ENCODE measurements around the gene FAM9A.

FAM9A gene
- 0 reads per million in 2 experiments for total RNA-seq

DNA sequence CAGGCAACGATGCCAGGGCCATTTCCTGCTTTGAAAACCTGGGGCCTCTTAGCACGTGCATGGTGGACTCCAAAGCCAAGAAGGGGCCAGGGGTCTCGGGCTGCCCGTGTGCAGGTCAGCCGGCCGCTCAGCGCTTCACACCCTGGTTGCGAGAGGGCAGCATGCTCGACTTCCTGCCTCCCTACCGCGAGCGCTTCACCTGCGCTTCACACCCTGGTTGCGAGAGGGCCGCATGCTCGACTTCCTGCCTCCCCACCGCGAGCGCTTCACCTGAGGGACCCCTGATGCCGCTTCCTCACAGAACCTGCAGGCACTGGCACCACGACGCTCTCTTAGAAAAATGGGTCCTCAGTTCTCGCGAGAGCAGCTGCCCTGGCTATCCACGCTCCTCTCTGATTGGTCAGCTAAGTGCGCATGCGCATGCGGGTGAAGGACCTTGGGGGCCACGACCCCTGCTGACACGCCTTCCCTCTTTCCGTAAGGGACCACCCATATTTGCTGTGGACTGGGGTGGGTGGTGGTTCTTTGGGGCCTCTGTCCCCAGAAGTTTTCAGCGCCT is at the start of gene FAM9A:
FAM9A (minus strand) TSS at position 343 of the 559 bp plus-strand sequence. CDS start 1,212 bp downstream, outside the sequence.
- DNase-seq (ENCODE audit: low read depth), result no peak

DNA sequence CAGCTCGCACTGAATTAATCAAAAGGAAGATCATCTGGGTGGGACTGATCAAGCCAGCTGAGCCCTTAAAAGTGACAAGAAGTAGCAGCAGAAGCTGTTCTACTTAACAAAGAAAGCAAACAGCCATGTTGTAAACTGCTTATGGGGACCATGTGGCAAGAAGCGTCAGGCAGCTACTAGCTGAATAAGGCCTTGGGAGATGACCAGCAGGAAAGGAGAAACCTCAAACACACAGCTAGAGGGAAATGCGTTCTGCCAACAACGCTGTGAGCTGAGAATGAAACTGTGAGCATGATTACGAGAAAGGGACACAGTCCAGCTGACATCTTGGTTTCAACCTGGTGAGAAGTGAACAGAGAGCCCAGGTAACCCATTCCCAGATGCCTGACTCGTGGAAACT is 49.3 kb upstream of the FAM9A start:
- DNase-seq (ENCODE audit: low read depth), result no peak

DNA sequence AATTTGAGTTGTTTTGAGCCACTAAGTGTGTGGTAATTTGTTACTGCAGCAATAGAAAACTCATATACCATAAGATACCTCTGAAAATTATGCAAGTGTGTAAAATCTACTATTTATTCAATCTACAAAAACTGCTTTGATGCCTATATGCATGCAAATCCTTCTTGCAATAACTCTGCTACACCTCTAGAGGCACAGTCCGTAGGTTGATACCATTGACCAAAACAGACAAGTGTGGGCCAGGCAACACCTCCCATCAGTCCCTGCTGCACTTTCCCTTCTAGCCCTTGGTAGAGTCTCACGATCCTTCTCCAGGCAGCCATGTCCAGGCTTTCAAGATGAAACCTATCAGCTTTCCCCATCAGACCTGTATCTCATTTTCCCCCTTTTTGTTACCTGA is 48.8 kb upstream of the FAM9A start:
- no peak for DNase-seq (ENCODE audit: low read depth)

DNA sequence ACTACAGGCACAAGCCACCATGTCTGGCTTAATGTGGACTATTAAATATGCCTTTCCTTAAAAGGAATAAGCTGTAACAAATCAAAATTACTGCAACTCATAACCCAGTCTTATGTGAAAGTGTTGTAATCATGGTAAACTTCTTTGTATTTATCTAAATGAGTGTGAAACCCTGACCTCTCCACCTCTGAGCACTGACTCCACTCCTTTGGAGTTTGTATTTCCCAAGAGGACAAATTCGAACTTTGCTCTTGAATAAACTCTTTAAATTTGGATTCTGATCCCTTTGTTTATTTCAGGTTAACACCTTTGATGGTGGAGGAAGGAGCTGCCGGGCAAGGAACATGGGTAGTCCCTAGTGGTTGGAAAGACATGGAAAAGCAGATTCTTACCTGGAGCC is 48.3 kb upstream of the FAM9A start:
- DNase-seq (ENCODE audit: low read depth), result no peak

DNA sequence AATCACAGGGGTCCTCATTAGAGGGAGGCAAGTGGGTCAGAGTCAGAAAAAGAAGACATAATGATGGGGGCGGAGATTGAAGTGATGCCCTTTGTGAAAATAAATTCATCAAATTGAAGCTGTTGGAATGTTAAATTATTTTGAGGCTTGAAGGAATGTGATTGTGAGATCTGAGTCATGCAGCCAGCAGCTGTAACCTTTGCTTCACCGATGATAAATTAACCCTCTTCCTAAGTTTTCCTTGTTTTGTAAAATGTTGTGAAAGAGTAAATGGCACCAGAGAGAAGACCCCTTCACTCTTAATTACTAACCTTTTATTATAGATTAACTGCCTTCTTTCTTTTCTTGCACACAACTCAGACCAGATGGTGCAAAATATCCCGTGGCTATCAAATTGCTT is 47.7 kb upstream of the FAM9A start:
- no peak for DNase-seq (ENCODE audit: low read depth)

DNA sequence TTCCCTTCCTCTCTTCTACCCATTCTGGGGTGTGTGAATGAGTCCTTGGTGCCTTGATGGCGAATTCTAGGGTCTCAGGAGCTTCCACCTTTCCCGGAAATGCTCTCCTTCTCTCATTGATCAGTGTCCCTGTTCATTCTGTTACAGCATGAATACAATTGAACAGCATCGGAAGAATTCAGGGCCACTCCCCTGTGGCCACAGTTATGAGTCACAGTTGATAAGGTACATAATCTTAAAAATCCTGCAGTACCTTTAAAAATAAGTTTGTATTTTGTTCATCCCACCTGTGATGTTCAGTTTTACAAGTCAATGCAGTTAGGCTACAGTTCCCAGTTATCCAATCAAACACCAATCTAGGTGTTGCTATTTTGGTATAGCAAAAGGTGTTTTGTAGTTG is 47.3 kb upstream of the FAM9A start:
- no peak for DNase-seq (ENCODE audit: low read depth)

DNA sequence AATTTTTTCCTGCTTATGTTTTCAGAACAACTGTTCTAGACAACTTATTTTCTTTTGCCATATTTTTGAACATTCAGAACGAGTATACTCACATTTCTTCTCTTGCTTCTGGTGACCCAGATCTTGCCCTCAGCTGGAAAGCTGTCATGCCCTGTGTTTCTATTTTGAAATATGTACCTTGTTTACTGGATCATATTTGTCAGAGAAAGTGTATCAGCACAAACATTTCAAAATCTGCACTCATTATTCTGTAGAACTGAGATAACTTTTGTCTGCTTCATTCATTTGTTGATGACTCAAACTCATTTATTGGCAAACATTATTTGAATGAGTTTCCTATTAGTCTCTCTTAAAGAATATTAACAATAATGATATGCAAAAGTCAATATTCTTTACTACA is 46.2 kb upstream of the FAM9A start:
- no peak for DNase-seq (ENCODE audit: low read depth)

DNA sequence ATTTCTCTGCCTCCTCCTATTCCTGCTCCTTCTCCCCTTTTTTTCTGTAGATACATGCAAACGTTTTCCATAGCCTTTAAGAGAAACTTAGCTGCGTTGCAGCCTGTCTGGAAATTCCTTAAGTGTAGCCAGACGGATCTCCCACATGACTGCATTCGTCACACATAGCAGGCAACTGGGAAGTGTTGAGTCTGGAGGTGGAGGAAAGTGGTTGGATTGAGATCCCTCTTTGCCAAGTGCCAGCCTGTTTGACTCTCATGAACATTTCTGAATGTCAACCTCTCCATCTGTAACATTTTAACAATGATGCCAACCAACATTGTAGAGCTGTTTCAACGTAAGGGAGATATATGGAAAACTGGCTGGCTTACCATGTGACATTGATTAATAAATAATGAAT is 45.1 kb upstream of the FAM9A start:
- no peak for DNase-seq (ENCODE audit: low read depth)

DNA sequence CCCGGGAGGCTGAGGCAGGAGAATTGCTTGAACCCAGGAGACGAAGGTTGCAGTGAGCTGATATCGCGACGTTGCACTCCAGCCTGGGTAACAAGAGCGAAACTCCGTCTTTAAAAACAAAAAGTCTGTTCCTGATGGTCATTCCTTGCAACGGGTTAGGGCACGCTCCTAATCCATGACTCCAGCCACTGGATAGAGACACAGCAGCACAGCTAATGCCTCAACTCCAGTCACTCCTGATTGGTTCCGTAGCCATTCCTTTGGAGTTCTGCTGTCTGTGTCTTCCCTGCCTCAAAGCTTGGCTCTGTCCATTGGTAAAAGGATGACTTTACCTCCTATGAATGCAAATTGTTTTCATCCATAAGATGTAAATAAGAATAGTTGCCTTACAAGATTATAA is 44.3 kb upstream of the FAM9A start:
- no peak for DNase-seq (ENCODE audit: low read depth)

DNA sequence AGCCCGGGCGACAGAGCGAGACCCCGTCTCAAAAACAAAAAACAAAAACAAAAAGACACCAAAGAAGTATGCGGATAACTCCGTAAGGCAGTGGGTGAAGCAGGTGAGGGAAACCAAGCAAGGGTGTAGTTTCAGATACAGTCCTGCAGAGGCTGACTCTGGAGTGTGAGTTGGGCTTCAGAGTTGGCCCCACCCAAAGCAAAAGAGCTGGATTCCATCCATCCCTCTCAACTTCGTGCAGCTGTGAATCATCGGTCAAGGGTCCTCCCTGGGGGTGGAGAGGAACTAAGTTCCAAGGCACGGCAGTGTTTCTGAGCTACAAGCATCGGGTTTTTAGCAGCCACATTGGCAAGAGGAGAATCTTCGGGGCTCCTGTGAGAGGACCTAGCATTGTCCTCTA is 43.9 kb upstream of the FAM9A start:
- no peak for DNase-seq (ENCODE audit: low read depth)

DNA sequence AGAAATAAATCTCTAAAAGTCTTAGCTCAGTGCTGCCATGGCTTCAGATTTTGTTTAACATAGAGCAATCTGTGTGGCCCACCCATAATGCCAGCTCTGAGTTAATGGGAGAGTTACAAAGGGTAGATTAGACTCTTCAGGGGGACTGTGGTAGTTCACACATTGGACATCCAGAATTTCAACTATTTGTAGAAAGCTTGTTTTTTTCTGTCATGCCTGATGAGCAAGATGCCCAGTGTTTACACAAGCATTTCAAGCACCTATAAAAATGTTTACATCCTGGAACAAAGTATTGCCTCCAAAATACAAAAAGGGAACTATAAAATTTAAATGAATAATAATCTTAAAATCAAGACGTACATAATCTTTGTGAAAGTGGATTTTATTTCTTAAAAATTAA is 43.0 kb upstream of the FAM9A start:
- no peak for DNase-seq (ENCODE audit: low read depth)

DNA sequence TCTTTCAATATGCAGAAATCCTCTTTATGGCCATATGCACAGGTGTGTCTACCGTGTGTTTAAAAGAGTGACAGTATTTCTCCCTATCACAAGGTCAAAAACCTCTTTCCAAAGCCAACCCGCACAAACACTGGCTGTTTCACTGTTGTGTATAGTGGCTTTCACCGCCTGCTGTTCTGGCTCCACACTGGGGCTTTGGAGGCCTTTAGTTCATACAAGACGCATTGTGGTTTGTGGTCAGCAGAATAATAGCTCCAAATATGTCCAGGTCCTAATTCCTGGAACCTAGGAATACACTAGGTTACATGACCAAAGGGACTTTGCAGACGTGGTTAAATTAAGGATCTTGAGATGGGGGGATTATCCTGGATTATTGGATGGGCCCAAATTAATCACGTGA is 40.7 kb upstream of the FAM9A start:
- no peak for DNase-seq (ENCODE audit: low read depth)

DNA sequence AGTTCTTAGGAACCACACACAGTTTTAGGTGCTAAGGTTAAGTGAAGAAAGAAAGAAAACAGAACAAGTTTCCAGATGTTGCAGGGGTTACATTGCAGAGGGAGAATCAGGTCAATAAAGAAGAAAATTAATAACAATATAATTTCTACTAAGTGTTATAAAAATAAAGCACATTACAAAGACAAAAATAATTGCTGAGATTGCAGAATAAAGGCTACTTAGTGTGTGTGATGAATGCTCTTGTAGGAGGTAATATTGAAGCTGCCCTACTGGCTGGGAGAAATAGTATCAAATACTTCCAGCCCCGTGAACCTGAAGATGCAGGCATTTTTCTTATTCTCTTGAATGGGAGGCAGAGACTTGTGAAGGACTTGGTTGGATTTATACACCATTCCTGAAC is 33.2 kb upstream of the FAM9A start:
- DNase-seq (ENCODE audit: low read depth), result no peak

DNA sequence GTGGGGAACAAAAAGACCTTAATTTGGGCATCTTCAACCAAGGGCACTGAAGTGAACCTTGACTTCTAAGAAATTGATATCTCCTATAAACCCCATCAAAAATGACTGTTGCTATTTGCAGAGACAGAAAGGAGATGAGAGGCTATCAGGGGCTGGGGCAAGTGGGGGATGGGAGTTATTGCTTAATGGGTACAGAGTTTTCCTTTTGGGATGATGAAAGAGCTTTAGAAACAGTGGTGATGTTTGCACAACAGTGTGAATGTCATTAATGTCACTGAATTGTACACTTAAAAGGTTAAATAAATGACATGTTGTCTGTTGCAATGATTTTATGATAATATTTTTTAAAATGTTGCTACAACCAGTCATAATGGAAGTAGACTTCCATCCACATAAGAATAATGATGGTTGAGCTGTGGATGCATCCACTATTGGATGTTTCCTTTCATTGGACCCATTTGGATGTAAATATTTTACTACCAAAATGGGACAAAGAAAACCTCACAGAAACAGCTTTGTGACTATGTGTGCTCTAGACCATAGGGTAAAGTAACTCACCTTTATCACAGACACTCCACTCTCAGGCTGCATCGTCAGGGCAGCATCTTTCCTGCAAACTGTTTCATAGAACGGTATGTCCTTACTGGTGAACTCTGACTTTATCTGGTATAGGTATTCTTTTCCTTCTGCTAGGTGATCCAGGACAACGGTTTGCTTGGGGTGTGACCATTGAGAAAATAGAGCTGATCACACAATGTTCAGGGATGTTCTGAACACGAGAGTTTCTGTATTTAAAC is 31.6 kb upstream of the FAM9A start:
- no peak for DNase-seq (ENCODE audit: low read depth)

DNA sequence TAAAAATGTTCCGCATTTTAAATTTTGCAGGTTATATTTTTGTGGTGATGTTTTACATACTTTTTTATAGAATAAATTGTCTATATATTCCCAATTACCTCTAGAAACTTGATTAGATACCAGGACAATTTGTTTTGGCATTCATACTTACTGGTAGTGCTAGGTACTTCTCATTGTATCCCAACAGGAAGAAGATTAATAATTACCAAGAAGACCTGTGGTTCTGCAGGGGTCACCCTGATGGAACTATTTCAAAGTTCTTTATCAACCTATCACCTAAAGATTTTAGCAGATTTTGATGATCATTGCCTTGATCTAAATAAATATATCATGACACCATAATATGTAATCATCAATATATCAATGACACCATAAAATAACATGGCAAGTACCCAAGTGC is 22.5 kb upstream of the FAM9A start:
- no peak for DNase-seq (ENCODE audit: low read depth)

DNA sequence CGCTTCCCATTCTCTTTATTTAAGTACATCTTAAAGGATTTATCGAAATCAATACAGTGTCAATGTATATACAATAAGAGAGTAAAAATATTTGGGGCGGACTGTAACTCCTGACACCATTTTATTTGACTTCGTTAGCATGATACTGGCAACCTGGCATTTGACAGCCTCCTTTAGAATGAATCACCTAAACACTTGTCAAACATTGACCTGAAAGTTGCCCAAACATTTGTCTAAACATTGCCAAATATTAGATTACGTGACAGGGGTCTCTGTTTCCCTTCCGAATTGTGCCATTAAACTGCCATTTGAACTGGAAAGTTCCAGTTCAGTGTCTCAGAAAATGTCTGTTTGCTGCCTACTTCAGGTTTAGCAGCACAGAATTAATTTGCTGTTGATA is 20.8 kb upstream of the FAM9A start:
- no peak for DNase-seq (ENCODE audit: low read depth)

DNA sequence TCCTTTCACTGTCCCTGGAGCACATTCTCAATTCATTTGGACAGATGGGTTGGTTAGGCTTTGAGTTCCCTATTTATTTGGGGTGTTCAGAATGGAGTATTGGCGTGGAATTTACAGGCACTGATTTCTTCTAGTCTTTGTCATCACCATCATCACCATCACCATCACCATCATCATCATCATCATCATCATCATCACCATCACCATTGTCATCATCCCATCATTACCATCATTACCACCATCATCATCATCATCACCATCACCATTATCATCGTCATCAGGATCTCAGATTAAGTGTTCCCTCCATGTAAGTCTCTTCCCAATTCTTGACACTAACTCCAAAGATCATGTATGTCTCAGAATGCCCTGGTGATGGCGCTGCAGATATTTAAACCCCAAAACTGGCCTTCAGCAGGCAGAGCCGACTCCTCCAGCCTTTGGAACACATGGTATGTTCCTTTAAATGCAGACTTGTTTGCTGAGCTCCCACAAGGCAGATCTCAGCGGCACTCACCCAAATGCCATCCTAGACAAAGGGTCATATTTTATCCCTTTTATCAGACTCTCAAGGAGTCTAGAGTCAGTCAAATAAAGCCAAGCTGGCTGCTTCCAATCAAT is 19.8 kb upstream of the FAM9A start:
- DNase-seq (ENCODE audit: low read depth), result no peak

DNA sequence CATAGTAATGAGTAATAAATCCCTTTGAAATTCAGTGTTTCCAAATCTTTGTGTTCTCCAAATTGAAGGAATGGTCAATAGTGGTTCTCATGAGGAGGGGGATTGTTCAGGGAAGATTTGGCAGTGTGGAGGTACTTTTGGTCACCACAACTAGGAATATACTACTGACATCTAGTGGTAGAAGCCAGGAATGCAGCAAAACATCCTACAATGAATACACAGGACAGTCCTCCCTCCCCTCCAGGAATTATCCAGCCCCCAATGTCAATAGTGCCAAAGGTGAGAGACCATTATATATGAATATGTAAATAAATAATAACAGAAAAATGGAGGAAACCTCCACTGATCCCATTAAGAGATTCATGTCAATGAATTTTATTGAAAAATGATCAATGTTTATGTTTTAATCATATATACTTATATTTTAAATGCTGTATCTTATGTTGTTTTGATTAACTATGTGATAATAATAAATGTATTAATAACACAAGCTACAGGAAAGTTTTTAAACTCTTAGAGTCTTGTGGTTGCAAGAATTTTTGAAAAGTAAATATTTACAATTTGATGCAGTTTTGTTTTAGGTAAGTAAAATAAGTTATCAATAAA is 14.4 kb upstream of the FAM9A start:
- no peak for DNase-seq (ENCODE audit: low read depth)

DNA sequence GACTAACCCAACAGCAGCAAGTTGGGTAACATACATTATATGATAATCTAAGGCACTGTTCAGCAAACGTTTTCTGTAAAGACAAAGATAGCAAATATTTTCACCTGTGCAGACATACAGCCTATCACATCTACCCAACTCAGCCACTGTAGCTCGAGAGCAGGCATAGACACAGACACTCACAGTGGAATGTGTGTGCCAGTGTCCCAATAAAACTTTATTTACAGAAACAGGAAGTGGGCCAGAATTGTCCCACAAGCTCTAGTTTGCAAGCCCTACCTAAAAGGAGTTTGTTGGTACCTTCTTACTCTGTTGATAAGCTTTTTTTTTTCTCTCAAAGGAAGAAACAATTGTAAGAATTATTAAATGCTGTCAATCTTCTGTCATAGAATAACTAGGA is 11.9 kb upstream of the FAM9A start:
- DNase-seq (ENCODE audit: low read depth), result no peak

DNA sequence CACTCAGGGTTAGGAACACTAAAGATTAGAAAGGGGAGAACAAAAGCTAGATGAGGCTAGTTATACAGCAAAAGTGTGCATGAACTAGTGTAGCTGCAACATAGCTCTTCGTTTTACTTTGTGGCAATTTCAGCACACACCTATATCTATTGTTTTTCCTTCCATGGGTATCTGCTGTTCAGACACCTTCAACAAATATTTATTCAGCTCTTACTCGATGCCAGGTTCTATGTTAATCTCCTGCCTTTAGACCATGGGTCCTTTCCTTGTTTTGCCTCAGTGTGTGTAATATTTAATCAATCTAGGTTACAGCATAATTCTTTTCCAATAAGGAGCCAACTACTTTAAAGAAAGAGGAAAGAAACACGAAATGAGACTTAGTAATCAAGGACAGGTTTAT is 10.4 kb upstream of the FAM9A start:
- no peak for DNase-seq (ENCODE audit: low read depth)

DNA sequence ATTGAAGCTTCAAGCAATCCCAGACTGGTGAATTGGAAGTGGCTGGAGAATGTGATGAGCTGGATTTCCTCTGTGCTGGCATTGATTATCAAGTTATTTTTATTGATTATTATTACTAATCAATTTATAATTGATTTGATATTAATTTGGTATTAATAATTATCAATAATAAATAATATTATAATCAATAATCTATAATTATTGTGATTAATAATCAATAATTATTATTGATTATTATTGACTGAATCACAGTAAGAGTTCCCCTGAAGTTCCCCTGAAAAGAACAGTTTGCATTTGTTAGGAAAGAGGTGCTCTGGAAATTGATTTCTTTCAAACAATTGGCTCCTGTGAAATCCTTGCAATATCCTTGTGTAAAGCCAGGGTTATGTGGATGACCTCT is 7.5 kb upstream of the FAM9A start:
- no peak for DNase-seq (ENCODE audit: low read depth)

DNA sequence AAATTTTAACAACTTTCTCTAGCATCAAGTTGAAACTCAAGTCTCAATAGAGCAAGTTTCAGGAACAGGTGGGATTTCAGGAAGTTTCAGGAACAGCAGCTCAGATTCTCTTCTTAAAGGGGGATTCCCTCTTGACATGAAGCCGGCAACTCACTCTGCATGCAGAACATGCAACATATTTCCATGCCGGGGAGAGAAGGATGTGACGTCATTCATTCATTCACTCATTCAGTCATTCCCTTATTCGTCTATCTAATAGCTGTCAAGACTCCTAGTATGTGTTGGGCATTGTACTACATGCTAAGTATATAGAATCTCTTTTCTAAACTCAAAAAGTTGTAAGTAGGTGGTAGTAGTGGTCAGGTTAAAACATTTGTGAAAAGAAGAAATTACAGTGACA is 4.8 kb upstream of the FAM9A start:
- DNase-seq (ENCODE audit: low read depth), result no peak

DNA sequence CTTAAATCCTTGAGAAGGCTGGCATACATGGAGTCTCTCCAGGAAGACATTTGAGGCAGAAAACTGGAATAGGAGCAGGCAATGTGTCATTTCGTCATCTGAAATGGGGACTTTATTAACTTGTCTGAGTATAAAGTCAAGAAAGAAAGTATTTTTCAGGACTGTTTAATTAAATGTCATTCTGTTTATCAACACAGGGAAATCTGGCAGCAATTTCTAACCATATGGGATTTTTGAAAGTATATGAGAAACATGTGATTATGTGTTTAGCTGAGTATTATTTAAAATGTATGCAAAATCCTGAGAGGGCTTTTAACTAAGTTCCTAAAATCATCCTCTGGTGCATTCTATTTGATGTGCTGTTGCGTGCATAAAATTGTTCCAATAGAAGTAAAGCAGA is 3.9 kb upstream of the FAM9A start:
- no peak for DNase-seq (ENCODE audit: low read depth)
